Activated naive CD8-positive, alpha-beta T cell (primary cell): ENCODE measurements around the gene ADTRP.

Source experiments
- H3K27ac Mint-ChIP-seq: one replicate; pipeline ENCODE4 v1.8.0; 2021; ENCODE audit warnings: mixed read lengths
- H3K27me3 Mint-ChIP-seq: one replicate; pipeline ENCODE4 v1.8.0; 2021; ENCODE audit warnings: mixed read lengths
- H3K36me3 Mint-ChIP-seq: one replicate; pipeline ENCODE4 v1.8.0; 2021; ENCODE audit warnings: mixed read lengths
- H3K4me1 Mint-ChIP-seq: one replicate; pipeline ENCODE4 v1.8.0; 2021; ENCODE audit warnings: low read depth, mixed read lengths
- H3K4me3 Mint-ChIP-seq: one replicate; pipeline ENCODE4 v1.8.0; 2021; ENCODE audit warnings: mild to moderate bottlenecking, mixed read lengths
- H3K9me3 Mint-ChIP-seq: one replicate; pipeline ENCODE4 v1.8.0; 2021; ENCODE audit warnings: low read depth, mixed read lengths

ADTRP gene

DNA sequence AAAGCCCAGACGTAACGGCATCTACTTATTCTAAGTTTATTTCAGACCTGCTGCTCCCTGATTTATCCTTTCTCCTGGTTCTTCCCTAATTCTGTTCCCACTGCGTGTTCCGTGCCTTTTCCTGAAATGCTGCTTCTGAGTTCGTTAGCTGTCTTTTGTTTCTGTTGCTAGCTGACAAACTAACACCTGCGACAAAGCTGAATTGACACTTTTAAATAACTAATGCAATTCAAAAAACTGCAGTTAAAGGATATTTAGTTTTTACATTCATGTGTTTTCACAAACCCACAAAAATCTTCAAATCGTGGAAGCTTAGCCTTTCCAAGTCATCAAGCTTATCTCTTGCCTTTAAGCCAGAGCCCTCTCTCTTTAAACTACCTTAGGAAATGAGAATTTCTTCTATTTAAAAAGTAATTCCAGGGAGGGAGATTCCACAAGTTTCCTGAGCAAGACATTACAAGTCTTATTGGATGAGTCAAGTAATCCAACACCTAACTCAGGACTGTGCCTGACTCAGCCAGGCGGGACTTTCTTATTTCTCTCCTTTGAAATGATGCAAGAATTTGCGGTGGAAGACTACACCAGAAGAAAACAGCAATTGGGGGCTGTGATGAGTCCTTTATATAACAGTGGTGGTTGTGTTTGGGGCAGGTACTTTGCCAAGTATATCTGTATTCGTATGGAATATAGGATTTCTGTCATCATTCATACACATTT, 6.3 kb downstream of the ADTRP start:
- no peak overlapping the region for H3K27ac Mint-ChIP-seq
- no peak overlapping the region for H3K4me3 Mint-ChIP-seq
- H3K4me1 Mint-ChIP-seq: peaks cover 10% of the 10 kb centered on the region
- H3K36me3 Mint-ChIP-seq: no peaks in the 10 kb centered on the region
- H3K9me3 Mint-ChIP-seq: no peaks in the 10 kb centered on the region
- no peaks in the 10 kb centered on the region for H3K27me3 Mint-ChIP-seq

DNA sequence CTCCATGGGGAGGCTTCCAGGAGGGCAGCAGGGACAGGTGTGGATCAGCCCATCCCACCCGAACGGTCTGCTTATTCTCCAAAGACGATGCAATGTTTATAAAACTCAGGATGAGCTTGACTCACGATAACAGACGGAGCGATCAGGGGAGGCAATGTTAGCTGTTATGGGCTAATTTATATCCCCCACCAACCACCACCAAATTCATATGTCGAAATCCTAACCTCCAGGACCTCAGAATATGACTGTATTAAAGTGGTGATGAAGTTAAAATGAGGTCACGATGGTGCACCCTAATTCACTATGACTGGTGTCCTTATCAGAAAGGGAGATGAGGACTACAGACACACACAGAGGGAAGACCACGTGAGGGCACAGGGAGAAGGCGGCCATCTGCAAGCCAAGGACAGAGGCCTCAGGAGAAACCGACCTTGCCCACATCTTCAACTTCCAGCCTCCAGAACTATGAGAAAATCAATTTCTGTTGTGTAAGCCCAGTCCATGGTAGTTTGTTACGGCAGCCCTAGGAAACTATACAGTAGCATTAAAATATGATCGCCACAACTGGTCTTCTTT, 7.0 kb downstream of the ADTRP start:
- Mint-ChIP-seq H3K27ac (no peak overlapping the region), H3K9me3 (no peaks in the 10 kb centered on the region), H3K4me3 (no peak overlapping the region), H3K4me1 (peaks cover 10% of the 10 kb centered on the region), H3K27me3 (no peaks in the 10 kb centered on the region), H3K36me3 (no peaks in the 10 kb centered on the region)

DNA sequence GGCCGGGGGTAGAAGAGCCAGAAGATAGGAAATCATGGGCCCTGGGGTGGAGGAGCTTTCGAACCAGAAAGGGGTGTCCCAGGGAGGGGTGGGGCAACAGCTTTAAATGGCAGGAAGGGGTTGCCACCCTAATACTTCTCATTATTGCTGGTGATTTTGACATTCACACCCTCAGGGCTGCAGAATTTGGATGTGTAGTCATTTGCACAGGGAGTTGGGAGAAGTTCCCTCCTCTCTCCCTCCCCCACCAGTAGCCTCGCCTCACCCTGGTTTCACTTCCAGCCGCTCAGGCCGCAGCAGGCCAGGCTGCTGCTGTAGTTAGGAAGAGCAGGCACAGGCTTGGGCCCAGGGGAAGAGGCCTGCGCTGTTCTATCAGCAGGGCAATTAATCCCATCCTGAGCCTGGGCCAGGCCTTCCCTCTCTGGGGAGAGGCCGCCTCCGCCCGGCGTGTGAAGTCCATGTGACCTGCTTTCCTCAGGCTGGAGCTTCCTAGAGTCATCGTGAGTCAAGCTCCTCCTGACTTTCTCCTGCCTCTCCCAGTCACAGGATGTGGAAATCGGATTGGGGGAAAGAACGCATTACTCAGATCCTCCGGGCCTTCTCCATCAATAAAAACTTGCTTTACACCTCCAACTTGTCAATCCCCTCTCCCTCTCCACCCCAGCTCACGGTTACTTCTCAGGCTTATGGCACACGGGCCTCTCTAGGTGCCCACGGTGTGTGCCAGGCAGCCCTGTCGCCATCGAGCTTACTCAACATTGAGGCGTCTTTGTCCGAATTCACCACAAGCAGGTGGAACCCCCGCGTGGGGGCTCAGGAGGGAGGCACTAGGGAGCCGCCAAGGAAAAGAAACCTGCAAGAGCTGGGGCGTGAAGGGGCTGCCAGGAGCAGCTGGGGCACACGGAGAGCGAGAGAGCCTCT, 7.8 kb downstream of the ADTRP start:
- H3K9me3 Mint-ChIP-seq: no peaks in the 10 kb centered on the region
- H3K36me3 Mint-ChIP-seq: no peaks in the 10 kb centered on the region
- H3K4me3 Mint-ChIP-seq: no peak overlapping the region
- no peaks in the 10 kb centered on the region for H3K27me3 Mint-ChIP-seq
- H3K27ac Mint-ChIP-seq: no peak overlapping the region
- peaks cover 10% of the 10 kb centered on the region for H3K4me1 Mint-ChIP-seq

GRCh38 chr6:11769811-11770545, 8.6 kb downstream of the ADTRP start:
- Mint-ChIP-seq H3K27me3 (no peaks in the 10 kb centered on the region), H3K27ac (no peak overlapping the region), H3K4me1 (peaks cover 11% of the 10 kb centered on the region), H3K36me3 (no peaks in the 10 kb centered on the region), H3K4me3 (no peak overlapping the region), H3K9me3 (no peaks in the 10 kb centered on the region)

GRCh38 chr6:11769244-11769643, 9.4 kb downstream of the ADTRP start:
- H3K27ac Mint-ChIP-seq: no peak overlapping the region
- peaks cover 13% of the 10 kb centered on the region for H3K4me1 Mint-ChIP-seq
- H3K27me3 Mint-ChIP-seq: no peaks in the 10 kb centered on the region
- no peak overlapping the region for H3K4me3 Mint-ChIP-seq
- H3K36me3 Mint-ChIP-seq: no peaks in the 10 kb centered on the region
- H3K9me3 Mint-ChIP-seq: no peaks in the 10 kb centered on the region

- no peak overlapping the region for H3K27ac Mint-ChIP-seq
- H3K4me3 Mint-ChIP-seq: no peak overlapping the region
- H3K9me3 Mint-ChIP-seq: no peaks in the 10 kb centered on the region
- no peaks in the 10 kb centered on the region for H3K27me3 Mint-ChIP-seq
- H3K4me1 Mint-ChIP-seq: peaks cover 17% of the 10 kb centered on the region
- H3K36me3 Mint-ChIP-seq: no peaks in the 10 kb centered on the region
Measured at GRCh38 chr6:11767978-11768756, 10.4 kb downstream of the ADTRP start.

- Mint-ChIP-seq H3K9me3 (no peaks in the 10 kb centered on the region), H3K4me3 (no peak overlapping the region), H3K36me3 (no peaks in the 10 kb centered on the region), H3K27ac (no peak overlapping the region), H3K27me3 (no peaks in the 10 kb centered on the region), H3K4me1 (peaks cover 17% of the 10 kb centered on the region)
Measured at GRCh38 chr6:11767458-11767857, 11.1 kb downstream of the ADTRP start.

DNA sequence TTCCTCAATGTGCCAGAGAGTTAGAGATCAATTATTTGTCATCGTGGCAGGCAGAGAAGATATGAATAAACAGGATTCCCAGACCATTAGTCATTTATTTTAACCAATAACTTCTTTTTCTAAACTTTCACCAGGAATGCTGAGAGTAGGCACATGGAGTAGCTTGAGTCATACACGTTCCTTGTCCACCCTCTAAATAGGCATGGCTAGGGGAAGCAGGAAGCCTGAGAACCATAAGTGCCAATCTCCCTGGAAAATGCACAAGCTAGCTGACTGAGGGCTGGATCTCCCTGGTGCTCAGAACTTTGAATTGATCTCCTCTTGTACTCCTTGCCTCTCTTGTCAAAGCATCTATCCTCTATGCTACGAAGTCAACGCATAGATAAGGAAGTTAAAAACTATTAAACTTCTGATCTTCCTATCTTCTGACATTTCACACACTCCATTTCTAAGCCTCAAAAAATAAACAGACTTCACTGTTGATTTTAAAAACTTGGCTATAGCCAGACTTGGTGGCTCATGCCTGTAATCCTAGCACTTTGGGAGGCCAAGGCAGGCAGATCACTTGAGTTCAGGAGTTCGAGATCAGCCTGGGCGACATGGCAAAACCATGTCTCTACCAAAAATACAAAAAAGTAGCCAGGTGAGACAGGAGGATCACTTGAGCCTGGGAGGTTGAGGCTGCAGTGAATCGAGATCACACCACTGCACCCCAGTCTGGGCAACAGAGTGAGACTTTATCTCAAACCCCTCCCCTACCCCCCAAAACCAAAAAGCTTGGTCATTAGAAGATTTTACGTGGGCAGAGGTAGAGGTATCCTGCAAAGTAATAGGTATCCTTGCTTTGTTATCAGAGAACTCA, 11.8 kb downstream of the ADTRP start:
- Mint-ChIP-seq H3K9me3 (no peaks in the 10 kb centered on the region), H3K36me3 (no peaks in the 10 kb centered on the region), H3K27ac (peak overlapping the region; percentile 18), H3K4me3 (no peak overlapping the region), H3K4me1 (peaks cover 17% of the 10 kb centered on the region), H3K27me3 (no peaks in the 10 kb centered on the region)

- no peaks in the 10 kb centered on the region for H3K27me3 Mint-ChIP-seq
- peaks cover 17% of the 10 kb centered on the region for H3K4me1 Mint-ChIP-seq
- H3K36me3 Mint-ChIP-seq: no peaks in the 10 kb centered on the region
- no peaks in the 10 kb centered on the region for H3K9me3 Mint-ChIP-seq
- H3K4me3 Mint-ChIP-seq: no peak overlapping the region
- no peak overlapping the region for H3K27ac Mint-ChIP-seq
Measured at GRCh38 chr6:11766043-11766442, 12.6 kb downstream of the ADTRP start.

- Mint-ChIP-seq H3K4me1 (peaks cover 14% of the 10 kb centered on the region), H3K4me3 (no peak overlapping the region), H3K27me3 (no peaks in the 10 kb centered on the region), H3K27ac (peak overlapping the region; percentile 18), H3K36me3 (no peaks in the 10 kb centered on the region), H3K9me3 (no peaks in the 10 kb centered on the region)
Measured at GRCh38 chr6:11764250-11764604, 14.4 kb downstream of the ADTRP start.

GRCh38 chr6:11763460-11764249, 14.9 kb downstream of the ADTRP start:
- peaks cover 14% of the 10 kb centered on the region for H3K4me1 Mint-ChIP-seq
- H3K27me3 Mint-ChIP-seq: no peaks in the 10 kb centered on the region

GRCh38 chr6:11762794-11763459, 15.7 kb downstream of the ADTRP start:
- peaks cover 14% of the 10 kb centered on the region for H3K4me1 Mint-ChIP-seq
- H3K27ac Mint-ChIP-seq: no peak overlapping the region
- peaks cover 1% of the 10 kb centered on the region for H3K36me3 Mint-ChIP-seq
- H3K9me3 Mint-ChIP-seq: peaks cover 2% of the 10 kb centered on the region
- no peaks in the 10 kb centered on the region for H3K27me3 Mint-ChIP-seq
- H3K4me3 Mint-ChIP-seq: no peak overlapping the region

More at GRCh38 chr6:11763460-11764249, 14.9 kb downstream of the ADTRP start:
- H3K9me3 Mint-ChIP-seq: no peaks in the 10 kb centered on the region
- no peak overlapping the region for H3K4me3 Mint-ChIP-seq
- no peaks in the 10 kb centered on the region for H3K36me3 Mint-ChIP-seq
- peak overlapping the region; percentile 18 for H3K27ac Mint-ChIP-seq
